ENCODE measurements around the gene CYP27A1. TPM values are rescaled to one million over a fixed set of nuclear protein-coding genes. Genes with fewer than 3 reads are reported as not detected.

Gene CYP27A1
- total RNA-seq, 2 experiments from 2014 or later = 0.12 to 0.16 TPM

DNA sequence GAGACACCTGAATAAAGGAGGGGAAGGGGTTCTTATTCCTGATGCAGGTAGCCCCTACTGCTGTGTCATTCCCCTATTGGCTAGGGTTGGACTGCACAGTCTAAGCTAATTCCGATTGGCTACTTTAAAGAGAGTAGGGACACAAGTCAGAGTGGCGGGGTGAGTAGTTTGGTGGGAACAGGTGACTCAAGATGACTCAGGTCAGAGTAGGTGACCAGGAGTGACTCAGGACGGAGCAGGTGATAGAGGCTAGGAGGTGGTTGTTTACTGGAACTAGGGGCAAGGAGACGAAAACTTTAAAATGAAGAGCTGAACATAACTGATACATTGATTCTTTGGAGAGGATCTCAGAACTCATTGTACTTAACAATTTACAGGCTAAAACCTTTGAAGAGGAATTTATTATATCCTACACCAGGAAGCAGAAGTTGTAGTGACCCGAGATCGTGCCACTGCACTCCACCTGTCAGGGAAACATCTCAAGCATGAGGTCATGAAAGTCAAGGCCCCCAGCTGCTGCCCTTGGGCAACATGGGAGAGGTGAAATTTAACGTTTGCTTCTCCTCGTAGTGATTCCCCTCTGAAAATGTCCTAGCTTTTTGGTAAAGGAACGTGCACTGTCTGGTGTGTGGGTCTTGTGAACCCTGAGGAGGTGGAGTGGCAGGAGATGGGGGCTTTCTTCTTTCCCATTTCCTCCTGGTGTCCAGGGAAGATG lies 4.5 kb upstream of the CYP27A1 start:
- peaks cover 9% of the 10 kb centered on the region for H3K9me3 Mint-ChIP-seq (ENCODE audit: low read depth)
- intact Hi-C loops (cut with DNase I, micrococcal nuclease) = no loop called here
- ATAC-seq (no peak), DNase-seq (no peak)
- H3K27me3 Mint-ChIP-seq = peaks cover 22% of the 10 kb centered on the region
- H3K36me3 Mint-ChIP-seq (ENCODE audit: low read depth) = peaks cover 12% of the 10 kb centered on the region
- POLR2A ChIA-PET = no interaction called here
- no peak overlapping the region for H3K27ac Mint-ChIP-seq
- no peak overlapping the region for H3K4me3 Mint-ChIP-seq
- H3K4me1 Mint-ChIP-seq = no peaks in the 10 kb centered on the region
- CTCF ChIA-PET = interaction anchor here (0.6 to 0.9 kb wide), 2 partner anchors 9 to 266 kb away, joined by 3 read pairs; no protein-coding TSS in a partner anchor

DNA sequence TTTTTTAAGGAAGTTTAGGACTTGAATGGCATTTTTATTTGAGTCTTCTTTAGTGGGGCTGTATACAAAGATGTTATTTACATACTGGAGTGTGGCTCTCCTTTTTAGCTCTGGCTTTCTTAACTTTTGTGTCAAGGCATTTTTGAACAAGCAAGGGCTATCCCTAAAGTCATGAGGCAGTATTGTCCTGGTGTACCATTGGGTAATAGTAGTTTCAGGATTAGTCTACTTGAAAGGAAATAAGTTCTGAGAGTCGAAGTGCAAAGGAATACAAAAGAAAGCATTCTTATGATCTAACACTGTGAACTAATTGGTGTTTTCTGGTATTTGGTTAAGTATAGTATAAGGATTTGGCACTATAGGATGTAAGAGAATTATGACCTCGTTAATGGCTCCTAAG lies 1.9 kb upstream of the CYP27A1 start:
- peaks cover 35% of the 10 kb centered on the region for H3K27me3 Mint-ChIP-seq
- intact Hi-C loops (cut with DNase I, micrococcal nuclease) = no loop called here
- peaks cover 10% of the 10 kb centered on the region for H3K36me3 Mint-ChIP-seq (ENCODE audit: low read depth)
- no peak for ATAC-seq
- DNase-seq = no peak
- H3K9me3 Mint-ChIP-seq (ENCODE audit: low read depth) = peaks cover 9% of the 10 kb centered on the region
- no peak overlapping the region for H3K4me3 Mint-ChIP-seq
- CTCF ChIA-PET = interaction anchor here (0.8 to 1.0 kb wide), 3 partner anchors 15 to 93 kb away, joined by 3 to 4 read pairs (median 3); no protein-coding TSS in a partner anchor
- H3K27ac Mint-ChIP-seq = no peak overlapping the region
- no peaks in the 10 kb centered on the region for H3K4me1 Mint-ChIP-seq
- POLR2A ChIA-PET = no interaction called here

DNA sequence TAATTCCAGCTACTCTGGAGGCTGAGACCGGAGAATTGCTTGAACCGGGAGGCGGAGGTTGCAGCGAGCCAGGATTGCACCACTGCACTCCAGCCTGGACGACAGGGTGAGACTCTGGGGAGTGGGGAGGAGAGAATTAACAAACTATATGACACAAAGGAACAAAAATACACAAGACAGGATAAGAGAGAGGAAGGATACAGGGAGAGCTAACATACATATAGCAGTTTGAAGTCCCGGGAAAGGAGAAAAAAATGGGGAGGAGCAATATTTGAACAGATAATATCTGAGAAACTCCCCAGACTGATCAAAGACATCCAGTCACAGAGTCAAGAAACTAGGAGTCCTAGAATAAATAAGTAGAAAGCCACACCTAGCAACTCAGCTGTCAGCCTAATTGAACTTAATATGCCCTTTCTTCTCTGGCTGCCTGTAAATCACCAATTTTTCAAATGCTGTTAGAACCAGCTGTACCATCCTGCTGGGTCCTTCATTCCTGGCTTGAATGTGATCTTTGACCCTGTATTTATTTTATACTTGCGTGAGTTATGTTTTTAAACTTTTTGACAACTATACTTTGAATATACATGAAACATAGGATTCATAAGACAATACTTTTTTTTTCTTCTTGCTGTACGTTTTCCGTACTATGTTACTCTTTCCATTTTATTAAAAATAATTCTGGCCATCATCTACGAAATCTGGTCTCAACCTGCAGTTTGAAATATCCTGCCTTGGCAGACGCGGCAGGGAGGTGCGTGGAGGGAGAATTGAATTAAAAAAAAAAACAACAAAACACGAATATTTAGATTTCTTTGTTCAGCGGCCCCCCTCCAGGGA lies 876 bp upstream of the CYP27A1 start:
- CTCF ChIA-PET = interaction anchor here (0.5 to 1.4 kb wide), 4 partner anchors 9 to 992 kb away, joined by 3 to 4 read pairs (median 3); no protein-coding TSS in a partner anchor
- Mint-ChIP-seq H3K27me3 (peaks cover 35% of the 10 kb centered on the region), H3K4me3 (no peak overlapping the region), H3K4me1 (no peaks in the 10 kb centered on the region), H3K9me3 (ENCODE audit: low read depth) (peaks cover 7% of the 10 kb centered on the region), H3K36me3 (ENCODE audit: low read depth) (peaks cover 8% of the 10 kb centered on the region), H3K27ac (no peak overlapping the region)
- ATAC-seq (no peak), DNase-seq (no peak)
- POLR2A ChIA-PET = no interaction called here
- intact Hi-C loops (cut with DNase I, micrococcal nuclease) = no loop called here

DNA sequence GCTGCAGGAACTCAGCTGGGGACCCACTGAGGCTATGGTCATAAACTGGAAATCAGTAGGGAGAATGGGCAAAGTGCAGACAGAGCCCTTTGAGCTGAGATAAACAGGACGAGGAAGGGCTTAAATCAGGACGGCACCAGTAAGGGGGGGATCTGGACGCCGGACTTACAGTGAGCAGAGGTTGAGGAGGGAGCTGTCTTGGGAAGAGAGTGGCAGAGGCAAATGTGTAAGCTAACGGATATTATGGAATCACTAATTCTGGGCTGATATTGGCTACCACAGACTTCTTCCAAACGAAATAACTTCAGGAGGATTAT lies 539 bp downstream of the CYP27A1 start:
- H3K27me3 Mint-ChIP-seq = peaks cover 37% of the 10 kb centered on the region
- CTCF ChIA-PET = interaction anchor here (0.6 to 1.4 kb wide), 4 partner anchors 21 to 198 kb away, joined by 3 to 5 read pairs (median 4); partner anchors contain the start of gene TTLL4
- no peak overlapping the region for H3K27ac Mint-ChIP-seq
- POLR2A ChIA-PET = no interaction called here
- no peak overlapping the region for H3K4me3 Mint-ChIP-seq
- H3K36me3 Mint-ChIP-seq (ENCODE audit: low read depth) = peaks cover under 1% of the 10 kb centered on the region
- DNase-seq (no peak), ATAC-seq (no peak)
- H3K4me1 Mint-ChIP-seq = no peaks in the 10 kb centered on the region
- intact Hi-C loops (cut with DNase I, micrococcal nuclease) = no loop called here
- H3K9me3 Mint-ChIP-seq (ENCODE audit: low read depth) = no peaks in the 10 kb centered on the region

DNA sequence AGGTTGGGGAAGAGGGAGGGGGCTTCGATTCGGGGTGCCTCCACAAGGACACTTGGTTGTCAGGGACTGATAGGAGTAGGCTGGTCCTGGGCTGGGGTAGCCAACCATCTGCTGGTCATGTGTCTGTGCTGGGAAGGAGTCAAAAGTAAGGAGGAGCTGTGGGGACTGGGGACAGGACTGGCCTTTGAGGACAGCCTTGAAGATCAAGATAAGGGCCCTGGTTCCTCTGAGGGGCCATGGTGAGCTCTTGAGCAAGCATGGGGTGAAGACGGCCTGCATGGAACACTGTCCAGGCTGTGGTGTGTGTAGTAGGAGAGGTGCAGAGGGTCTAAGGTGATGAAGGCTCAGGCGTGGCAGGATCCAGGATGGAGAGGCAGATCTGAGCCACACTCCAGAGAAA lies 1.7 kb downstream of the CYP27A1 start:
- no peak overlapping the region for H3K4me3 Mint-ChIP-seq
- ChIA-PET POLR2A (no interaction called here), CTCF (interaction anchor here (1.0 kb wide), 1 partner anchor 97 kb away, joined by 3 read pairs; no protein-coding TSS in a partner anchor)

DNA sequence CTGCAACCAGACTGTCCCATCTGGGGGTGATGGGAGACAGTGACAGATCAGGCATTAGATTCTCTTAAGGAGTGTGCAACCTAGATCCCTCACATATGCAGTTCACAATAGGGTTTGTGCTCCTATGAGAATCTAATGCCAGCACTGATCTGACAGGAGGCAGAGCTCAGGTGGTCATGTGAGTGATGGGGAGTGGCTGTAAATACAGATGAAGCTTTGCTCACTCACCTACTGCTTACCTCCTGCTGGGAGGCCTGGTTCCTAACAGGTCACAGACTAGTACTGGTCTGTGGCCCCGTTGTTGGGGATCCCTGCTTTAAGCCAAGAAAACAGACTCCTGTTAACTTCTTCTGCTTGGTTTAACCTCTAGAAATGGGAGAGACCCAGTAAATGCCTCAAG lies 3.2 kb downstream of the CYP27A1 start:
- ATAC-seq (no peak), DNase-seq (no peak)
- Mint-ChIP-seq H3K4me3 (no peak overlapping the region), H3K4me1 (no peaks in the 10 kb centered on the region), H3K36me3 (ENCODE audit: low read depth) (no peaks in the 10 kb centered on the region), H3K27me3 (peaks cover 31% of the 10 kb centered on the region), H3K27ac (no peak overlapping the region), H3K9me3 (ENCODE audit: low read depth) (no peaks in the 10 kb centered on the region)
- POLR2A ChIA-PET = no interaction called here
- intact Hi-C loops (cut with DNase I, micrococcal nuclease) = no loop called here
- CTCF ChIA-PET = interaction anchor here (0.6 kb wide), 1 partner anchor 377 kb away, joined by 3 read pairs; no protein-coding TSS in a partner anchor

More for the DNA sequence above, 1.7 kb downstream of the CYP27A1 start:
- H3K27me3 Mint-ChIP-seq = peaks cover 36% of the 10 kb centered on the region
- H3K27ac Mint-ChIP-seq = no peak overlapping the region
- H3K36me3 Mint-ChIP-seq (ENCODE audit: low read depth) = no peaks in the 10 kb centered on the region
- H3K4me1 Mint-ChIP-seq = no peaks in the 10 kb centered on the region
- intact Hi-C loops (cut with DNase I, micrococcal nuclease) = no loop called here
- H3K9me3 Mint-ChIP-seq (ENCODE audit: low read depth) = no peaks in the 10 kb centered on the region
- DNase-seq = no peak
- no peak for ATAC-seq

DNA sequence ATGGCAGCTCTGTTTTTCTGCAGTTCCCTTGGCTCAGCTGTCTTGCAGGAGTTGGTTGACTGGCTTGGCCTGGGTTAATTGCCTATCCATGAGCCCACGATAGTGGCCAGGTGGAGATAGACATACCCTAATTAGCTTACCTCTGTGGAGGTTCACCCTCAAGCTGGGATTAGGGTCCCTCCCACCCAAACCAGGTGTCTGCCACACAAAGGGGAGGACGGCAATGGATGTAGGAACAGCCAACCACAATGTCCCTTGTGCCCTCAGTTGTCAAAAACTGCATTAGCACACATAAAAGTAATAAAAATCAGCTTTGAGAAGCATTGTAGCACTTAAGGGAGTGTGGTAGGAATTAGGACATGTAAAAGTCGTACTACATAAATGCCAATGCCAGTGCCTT lies 4.2 kb downstream of the CYP27A1 start:
- Mint-ChIP-seq H3K36me3 (ENCODE audit: low read depth) (no peaks in the 10 kb centered on the region), H3K27ac (no peak overlapping the region), H3K4me1 (no peaks in the 10 kb centered on the region), H3K27me3 (peaks cover 25% of the 10 kb centered on the region), H3K4me3 (no peak overlapping the region), H3K9me3 (ENCODE audit: low read depth) (no peaks in the 10 kb centered on the region)
- ChIA-PET CTCF (interaction anchor here (1.1 kb wide), 1 partner anchor 8 kb away, joined by 3 read pairs; no protein-coding TSS in a partner anchor), POLR2A (no interaction called here)
- intact Hi-C loops (cut with DNase I, micrococcal nuclease) = no loop called here
- DNase-seq = no peak
- ATAC-seq = no peak

DNA sequence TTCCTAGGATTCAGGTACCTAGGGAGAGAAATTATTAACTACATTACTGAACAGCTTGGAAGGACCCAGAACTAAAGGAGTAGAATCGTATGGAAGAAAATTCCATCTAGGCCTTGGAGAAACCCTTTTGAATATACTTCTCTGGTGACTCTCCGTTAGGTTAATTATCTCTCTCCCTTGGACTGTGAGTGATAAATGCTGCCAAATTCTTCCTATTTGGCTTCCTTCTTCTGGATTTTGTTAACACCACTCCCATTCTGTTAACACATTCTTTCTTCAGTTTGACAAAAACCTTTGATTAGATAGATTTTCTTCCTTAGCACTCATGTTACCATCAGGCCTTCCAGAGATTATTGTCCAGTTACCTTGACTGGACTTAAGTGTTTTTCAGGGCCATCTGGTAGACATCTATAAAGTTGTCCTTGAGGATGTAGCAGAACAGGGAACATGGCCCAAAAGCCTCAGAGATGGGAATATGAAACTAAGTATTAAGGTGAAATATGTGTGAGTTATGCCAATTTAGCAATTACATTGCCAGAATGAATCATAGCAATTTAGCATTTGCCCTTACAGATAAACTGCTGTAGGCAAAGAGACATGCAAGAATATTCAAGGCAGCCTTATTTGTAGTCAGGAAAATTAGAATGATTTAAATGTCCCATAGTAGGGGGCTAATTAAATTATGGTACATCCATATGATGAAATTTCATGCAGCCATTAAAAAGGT lies 6.7 kb downstream of the CYP27A1 start:
- H3K36me3 Mint-ChIP-seq (ENCODE audit: low read depth) = no peaks in the 10 kb centered on the region
- ChIA-PET POLR2A (no interaction called here), CTCF (interaction anchor here (0.6 to 1.4 kb wide), 2 partner anchors 12 to 59 kb away, joined by 3 to 4 read pairs; no protein-coding TSS in a partner anchor)
- intact Hi-C loops (cut with DNase I, micrococcal nuclease) = no loop called here
- no peak overlapping the region for H3K4me3 Mint-ChIP-seq
- DNase-seq (no peak), ATAC-seq (no peak)
- H3K4me1 Mint-ChIP-seq = no peaks in the 10 kb centered on the region
- no peak overlapping the region for H3K27ac Mint-ChIP-seq
- H3K27me3 Mint-ChIP-seq = peaks cover 10% of the 10 kb centered on the region
- H3K9me3 Mint-ChIP-seq (ENCODE audit: low read depth) = no peaks in the 10 kb centered on the region

DNA sequence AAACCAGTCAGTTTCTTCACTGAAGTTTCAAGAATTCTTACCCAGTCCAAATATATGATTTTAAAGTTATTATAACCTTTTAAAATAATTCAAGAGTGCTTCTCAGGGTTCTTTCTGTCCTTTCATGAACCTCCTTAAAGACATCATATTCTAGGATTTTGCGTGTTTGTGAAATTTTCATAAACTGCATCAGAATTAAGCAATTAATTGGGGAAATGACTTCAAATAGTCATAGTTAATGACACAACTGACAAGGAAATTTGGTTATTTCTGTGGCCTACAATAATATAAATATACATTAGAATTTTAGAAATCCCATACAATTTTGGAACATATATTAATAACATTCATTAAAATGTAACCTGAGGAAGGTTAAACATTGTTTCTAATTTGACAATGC lies 10.5 kb downstream of the CYP27A1 start:
- H3K9me3 Mint-ChIP-seq (ENCODE audit: low read depth) = no peaks in the 10 kb centered on the region
- ChIA-PET POLR2A (no interaction called here), CTCF (interaction anchor here (0.8 kb wide), 1 partner anchor 14 kb away, joined by 4 read pairs; no protein-coding TSS in a partner anchor)
- H3K27ac Mint-ChIP-seq = no peak overlapping the region
- no peaks in the 10 kb centered on the region for H3K4me1 Mint-ChIP-seq
- H3K4me3 Mint-ChIP-seq = no peak overlapping the region
- ATAC-seq (no peak), DNase-seq (no peak)
- H3K27me3 Mint-ChIP-seq = peaks cover 10% of the 10 kb centered on the region
- intact Hi-C loops (cut with DNase I, micrococcal nuclease) = no loop called here
- no peaks in the 10 kb centered on the region for H3K36me3 Mint-ChIP-seq (ENCODE audit: low read depth)

DNA sequence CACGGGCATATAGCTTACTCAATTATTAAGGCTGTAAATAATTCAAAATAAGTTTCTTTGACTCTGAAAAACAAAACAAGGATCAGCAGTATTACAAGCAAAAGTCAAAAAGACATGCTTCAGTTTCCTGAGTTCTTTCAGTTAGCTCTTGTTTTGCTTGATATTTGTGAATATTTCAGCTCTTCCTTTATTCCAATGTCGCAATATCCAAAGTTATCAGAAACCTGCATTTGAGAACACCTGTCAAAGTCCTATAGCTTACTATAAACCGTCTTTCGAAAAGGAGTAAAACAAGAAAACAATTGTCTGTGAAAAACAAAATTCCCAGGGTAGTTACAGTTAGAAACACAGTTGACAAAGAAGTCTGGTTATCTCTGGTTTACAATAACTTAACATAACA lies 14.7 kb downstream of the CYP27A1 start:
- H3K4me1 Mint-ChIP-seq = no peaks in the 10 kb centered on the region
- CTCF ChIA-PET = interaction anchor here (0.7 to 1.3 kb wide), 4 partner anchors 70 to 525 kb away, joined by 3 to 5 read pairs (median 3); no protein-coding TSS in a partner anchor
- H3K27ac Mint-ChIP-seq = no peak overlapping the region

DNA sequence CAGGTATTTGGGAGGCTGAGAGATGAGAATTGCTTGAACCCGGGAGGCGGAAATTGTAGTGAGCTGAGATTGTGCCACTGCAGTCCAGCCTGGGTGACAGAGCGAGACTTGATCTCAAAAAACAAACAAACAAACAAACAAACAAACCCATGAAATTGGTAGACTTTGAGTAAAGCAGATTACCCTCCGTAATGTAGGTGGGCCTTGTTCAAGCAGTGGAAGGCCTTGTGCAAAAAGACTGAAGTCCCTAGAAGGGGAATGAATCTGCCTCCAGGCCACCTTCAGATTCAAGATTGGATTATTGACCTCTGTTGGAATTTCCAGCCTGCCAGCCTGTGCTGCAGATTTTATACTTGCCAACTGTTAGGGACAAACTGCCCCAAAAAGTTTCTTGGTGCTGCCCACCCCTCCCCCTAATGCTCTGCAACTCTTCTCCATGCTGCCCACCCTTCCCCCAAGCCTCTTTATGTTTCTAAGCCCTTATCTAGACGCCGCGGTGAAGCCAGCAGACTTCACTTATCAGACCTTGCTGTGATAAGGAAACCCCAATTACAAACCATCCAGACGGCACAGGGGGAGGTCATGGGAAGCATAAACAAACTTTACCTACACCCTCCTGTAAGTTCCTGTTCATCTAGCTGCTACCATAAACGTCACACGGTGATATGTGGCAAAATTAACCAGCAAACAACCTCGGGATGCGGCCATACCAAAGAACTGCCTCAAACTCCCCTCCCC lies 17.0 kb downstream of the CYP27A1 start:
- Mint-ChIP-seq H3K36me3 (ENCODE audit: low read depth) (no peaks in the 10 kb centered on the region), H3K9me3 (ENCODE audit: low read depth) (no peaks in the 10 kb centered on the region), H3K4me1 (no peaks in the 10 kb centered on the region), H3K27ac (no peak overlapping the region), H3K27me3 (peaks cover 15% of the 10 kb centered on the region), H3K4me3 (no peak overlapping the region)
- ATAC-seq (no peak), DNase-seq (no peak)
- POLR2A ChIA-PET = no interaction called here
- intact Hi-C loops (cut with DNase I, micrococcal nuclease) = no loop called here
- CTCF ChIA-PET = no interaction called here

More for the DNA sequence above, 14.7 kb downstream of the CYP27A1 start:
- Mint-ChIP-seq H3K9me3 (ENCODE audit: low read depth) (no peaks in the 10 kb centered on the region), H3K27me3 (peaks cover 17% of the 10 kb centered on the region), H3K4me3 (no peak overlapping the region), H3K36me3 (ENCODE audit: low read depth) (no peaks in the 10 kb centered on the region)
- POLR2A ChIA-PET = no interaction called here
- DNase-seq (no peak), ATAC-seq (no peak)
- intact Hi-C loops (cut with DNase I, micrococcal nuclease) = no loop called here
